Activated T-helper 1 cell treated with Interleukin-2 at 50 U/mL for 16 hours (primary cell): ENCODE results near the gene NLRP7.

Experiments
- DNase-seq: peaks from one replicate; pipeline ENCODE4 v3.0.0-alpha.2; 2020; ENCODE audit warnings: low read depth

NLRP7 gene

DNA sequence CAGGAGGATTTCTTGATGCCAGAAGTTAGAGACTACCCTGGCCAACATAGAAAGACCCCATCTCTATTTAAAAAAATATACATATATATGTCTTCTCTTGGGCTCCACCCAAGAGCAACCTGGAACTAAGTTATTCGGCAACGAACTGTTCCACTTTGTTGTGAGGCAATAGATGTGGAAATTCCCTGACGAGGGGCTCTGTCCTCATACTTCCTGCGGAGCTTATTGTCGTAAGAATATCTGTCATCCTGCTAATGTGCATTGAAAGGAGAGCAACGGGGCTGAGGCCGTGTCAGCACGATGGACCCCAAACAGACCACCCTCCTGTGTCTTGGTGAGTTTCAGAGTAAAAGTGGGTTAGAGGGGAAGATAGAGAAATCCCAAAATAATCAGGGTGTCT, 73.3 kb downstream of the NLRP7 start, which contains the start of gene FCAR:
FCAR (plus strand) TSS at position 246 of the 400 bp plus-strand sequence; CDS start at position 301, 55 bp downstream.
- DNase-seq: no peak
